Ectodermal cell (in vitro differentiated cells): ENCODE results near the gene GRIPAP1.

Source experiments
- H3K27ac ChIP-seq: 2 replicates; pipeline ENCODE4 v1.7.0; 2013; ENCODE audit warnings: mild to moderate bottlenecking, low read depth, low read length; ENCODE audit not compliant: insufficient read depth, poor library complexity, severe bottlenecking
- H3K27me3 ChIP-seq: 2 replicates; pipeline ENCODE4 v1.7.0; 2013; ENCODE audit warnings: mild to moderate bottlenecking, low read length; ENCODE audit not compliant: insufficient read depth, control insufficient read depth, poor library complexity, severe bottlenecking
- H3K36me3 ChIP-seq: one replicate; pipeline ENCODE4 v1.7.0; 2013; ENCODE audit warnings: low read length; ENCODE audit not compliant: control insufficient read depth, insufficient read depth
- H3K4me1 ChIP-seq: one replicate; pipeline ENCODE4 v1.7.0; 2013; ENCODE audit warnings: low read length; ENCODE audit not compliant: control insufficient read depth, insufficient read depth
- H3K4me3 ChIP-seq: 2 replicates; pipeline ENCODE4 v1.7.0; 2013; ENCODE audit warnings: low read depth, low read length, control low read depth; ENCODE audit not compliant: insufficient read depth
- H3K9me3 ChIP-seq: 2 replicates; pipeline ENCODE4 v1.7.0; 2013; ENCODE audit warnings: mild to moderate bottlenecking, low read length, moderate library complexity; ENCODE audit not compliant: control insufficient read depth
- WGBS, 2 experiments: methylation state at CpG; one replicate each; pipeline ENCODE4 v1.1.7; 2013; ENCODE audit warnings: missing lambda C conversion rate in 2 of 2; 5-methylcytosine and 5-hydroxymethylcytosine counted together

GRIPAP1 gene

GRCh38 chrX:48927123-48927522, 74.9 kb downstream of the GRIPAP1 start:
- no peaks in the 10 kb centered on the region for H3K9me3 ChIP-seq
- no peak overlapping the region for H3K4me3 ChIP-seq
- H3K36me3 ChIP-seq = no peaks in the 10 kb centered on the region
- no peak overlapping the region for H3K27ac ChIP-seq
- H3K4me1 ChIP-seq = peaks cover 5% of the 10 kb centered on the region
- 19 to 33% methylated on average over 4 of the region's 5 CpGs for WGBS, 2 experiments
- H3K27me3 ChIP-seq = no peaks in the 10 kb centered on the region

GRCh38 chrX:48924270-48924669, 77.8 kb downstream of the GRIPAP1 start:
- no peak overlapping the region for H3K27ac ChIP-seq
- no peak overlapping the region for H3K4me3 ChIP-seq
- no peaks in the 10 kb centered on the region for H3K36me3 ChIP-seq
- peaks cover 5% of the 10 kb centered on the region for H3K4me1 ChIP-seq
- no peaks in the 10 kb centered on the region for H3K9me3 ChIP-seq
- no peaks in the 10 kb centered on the region for H3K27me3 ChIP-seq
- WGBS, 2 experiments = 96 to 97% methylated on average over 5 of the region's 5 CpGs

GRCh38 chrX:48923771-48924170, 78.3 kb downstream of the GRIPAP1 start:
- Histone ChIP-seq H3K36me3 (no peaks in the 10 kb centered on the region), H3K9me3 (no peaks in the 10 kb centered on the region), H3K27me3 (no peaks in the 10 kb centered on the region), H3K4me3 (no peak overlapping the region), H3K27ac (no peak overlapping the region), H3K4me1 (peaks cover 5% of the 10 kb centered on the region)
- 96 to 97% methylated on average over 13 of the region's 13 CpGs for WGBS, 2 experiments
